Endothelial cell of umbilical vein (primary cell): ENCODE data around the gene LTO1. TPM values are rescaled to one million over a fixed set of nuclear protein-coding genes. Genes with fewer than 3 reads are reported as not detected.

Source experiments
- BruUV-seq: library from RNA; stranded (reverse); fragments of 400-500 nt; replicated peaks from 2 replicates; lab custom pipeline; 2021; lab: Mats Ljungman, UMichigan
- CTCF ChIA-PET: fragments of 300-600, 350-600 bp; sonication (Branson Sonifier 250); formaldehyde crosslinking; loops from one replicate; lab custom pipeline; 2021; ENCODE audit warnings: antibody characterized with exemption, inconsistent platforms; lab: Charles Lee
- POLR2A ChIA-PET: fragments of 300-600, 350-600 bp; sonication (Branson Sonifier 250); formaldehyde crosslinking; loops from one replicate; lab custom pipeline; 2021; ENCODE audit warnings: antibody characterized with exemption, inconsistent platforms; lab: Charles Lee
- DNase-seq: peaks from one replicate; pipeline ENCODE4 v3.0.0-alpha.2; 2011; ENCODE audit warnings: low read depth, low spot score
- FAIRE-seq: peaks from 2 replicates; lab custom pipeline; 2011; peaks lifted over from hg19 to GRCh38; lab: Jason Lieb, UNC
- H2AFZ ChIP-seq: 2 replicates; pipeline ENCODE4 v1.6.0; 2012; ENCODE audit warnings: low read depth, low read length, control low read depth, inconsistent platforms
- H3K27ac ChIP-seq: 2 replicates; pipeline ENCODE4 v1.5.1; 2011; ENCODE audit warnings: low read depth, mild to moderate bottlenecking, control low read depth, low read length, moderate library complexity; ENCODE audit not compliant: insufficient read depth
- H3K27me3 ChIP-seq, 2 experiments: 2 replicates each; pipeline versions ENCODE4 v1.6.0 to v1.6.1; 2011; ENCODE audit warnings: low read length in 2 of 2, mixed read lengths in 1 of 2; ENCODE audit not compliant: control insufficient read depth in 2 of 2, insufficient read depth in 2 of 2
- H3K36me3 ChIP-seq, 2 experiments: 2 replicates in 1 of 2; 3 replicates in 1 of 2; pipeline ENCODE4 v1.5.1; 2011; ENCODE audit warnings: low read length in 2 of 2, mild to moderate bottlenecking in 1 of 2, moderate library complexity in 1 of 2; ENCODE audit not compliant: control insufficient read depth in 2 of 2, insufficient read depth in 2 of 2; ENCODE audit errors: extremely low read depth in 1 of 2
- H3K4me1 ChIP-seq: 3 replicates; pipeline ENCODE4 v1.5.1; 2011; ENCODE audit warnings: mild to moderate bottlenecking, low read length; ENCODE audit not compliant: control insufficient read depth, insufficient read depth; ENCODE audit errors: extremely low read depth
- H3K4me2 ChIP-seq: 2 replicates; pipeline ENCODE4 v1.6.1; 2011; ENCODE audit warnings: low read length, control low read depth, mixed read lengths; ENCODE audit not compliant: insufficient read depth
- H3K4me3 ChIP-seq, 3 experiments: fragments of 200-600 bp in 1 of 3; sonication (generic), shearing (Covaris generic) in 1 of 3; replicated peaks in 1 of 3; 2 replicates each; pipeline ENCODE4 v1.5.1; 2011 to 2016; ENCODE audit warnings: control low read depth in 3 of 3, low read length in 3 of 3, mild to moderate bottlenecking in 2 of 3, inconsistent platforms in 1 of 3, low read depth in 1 of 3, moderate library complexity in 1 of 3; ENCODE audit not compliant: insufficient read depth in 1 of 3
- H3K79me2 ChIP-seq: 2 replicates; pipeline ENCODE4 v1.6.0; 2012; ENCODE audit warnings: low read length, inconsistent platforms; ENCODE audit not compliant: control insufficient read depth, insufficient read depth
- H3K9ac ChIP-seq: replicated peaks from 2 replicates; pipeline ENCODE3; 2011; ENCODE audit warnings: low read length, control low read depth; ENCODE audit not compliant: insufficient read depth; ENCODE audit errors: extremely low read depth
- H3K9me1 ChIP-seq: replicated peaks from 3 replicates; pipeline ENCODE4 v1.6.0; 2011; ENCODE audit warnings: mild to moderate bottlenecking, low read length; ENCODE audit not compliant: control insufficient read depth, insufficient read depth; ENCODE audit errors: extremely low read depth
- H3K9me3 ChIP-seq: replicated peaks from 2 replicates; pipeline ENCODE4 v1.5.1; 2012; ENCODE audit warnings: low read length, inconsistent platforms; ENCODE audit not compliant: control insufficient read depth, insufficient read depth
- H4K20me1 ChIP-seq: replicated peaks from 2 replicates; pipeline ENCODE3; 2011; ENCODE audit warnings: mild to moderate bottlenecking, low read length; ENCODE audit not compliant: control insufficient read depth, insufficient read depth; ENCODE audit errors: extremely low read depth
- CTCF ChIP-seq, 2 donors: IDR thresholded peaks; 1 replicate in 1 of 2; 2 replicates in 1 of 2; pipeline ENCODE4 v1.5.1; 2011; ENCODE audit warnings: low read length in 2 of 2, mild to moderate bottlenecking in 2 of 2, moderate library complexity in 2 of 2, control low read depth in 1 of 2, inconsistent platforms in 1 of 2, low read depth in 1 of 2; ENCODE audit not compliant: insufficient read depth in 1 of 2; ENCODE audit errors: extremely low read depth in 1 of 2
- EZH2 ChIP-seq: IDR thresholded peaks from 2 replicates; pipeline ENCODE4 v1.6.1; 2012; ENCODE audit warnings: borderline replicate concordance, low read depth, mild to moderate bottlenecking, moderate library complexity, low read length, inconsistent platforms; ENCODE audit not compliant: severe bottlenecking
- FOS ChIP-seq: IDR thresholded peaks from 2 replicates; pipeline ENCODE4 v1.6.1; 2011; ENCODE audit warnings: mild to moderate bottlenecking, low read length, moderate library complexity, borderline replicate concordance; ENCODE audit not compliant: insufficient read depth
- GATA2 ChIP-seq: IDR thresholded peaks from 2 replicates; pipeline ENCODE4 v1.7.0; 2011; ENCODE audit warnings: low read depth, mild to moderate bottlenecking, moderate library complexity, mixed read lengths, low read length; ENCODE audit not compliant: insufficient read length, insufficient read depth
- MAX ChIP-seq: IDR thresholded peaks from 2 replicates; pipeline ENCODE4 v1.6.1; 2011; ENCODE audit not compliant: insufficient read depth, insufficient read length
- MYC ChIP-seq: IDR thresholded peaks from one replicate; pipeline ENCODE4 v1.6.1; 2011; ENCODE audit warnings: mild to moderate bottlenecking, low read depth, low read length
- POLR2A ChIP-seq: IDR thresholded peaks from 2 replicates; pipeline ENCODE4 v1.6.1; 2012; ENCODE audit warnings: low read depth, mild to moderate bottlenecking, control low read depth, low read length
- POLR2AphosphoS5 ChIP-seq: IDR thresholded peaks from 2 replicates; pipeline ENCODE4 v1.6.1; 2012; ENCODE audit warnings: low read depth, mild to moderate bottlenecking, control low read depth, low read length, moderate library complexity; ENCODE audit not compliant: insufficient read depth
- dilution Hi-C: fragments of 300-500 bp; cut with MboI; formaldehyde crosslinking; loops from one replicate; pipeline ENCODE4 v1.15.0; 2019; ENCODE audit warnings: low sequenced_read_pairs; ENCODE audit not compliant: extremely low pct_ligation_motif_present
- intact Hi-C: fragments of 100-400 bp; cut with micrococcal nuclease; formaldehyde crosslinking; loops from one replicate; pipeline ENCODE4 v1.10.0; 2022
- polyA plus RNA-seq, 4 experiments: library from polyadenylated mRNA; depleted of rRNA in 3 of 4; stranded (reverse) in 3 of 4; unstranded in 1 of 4; fragments of >200 nt; gene quantifications; 2 replicates each; pipeline versions ENCODE4 v1.2.1 to v1.2.3, GENCODE V29; 2011 to 2012; ENCODE audit warnings: missing spikeins in 1 of 4
- total RNA-seq: library from RNA; stranded (reverse); gene quantifications from 2 replicates; pipeline ENCODE4 v1.2.3, GENCODE V29; 2021

LTO1 gene
- total and polyA plus RNA-seq, 2 donors (not counting 3 experiments of a cell fraction or from before 2014, with no cell fraction given): 26.8 to 30.9 TPM

DNA sequence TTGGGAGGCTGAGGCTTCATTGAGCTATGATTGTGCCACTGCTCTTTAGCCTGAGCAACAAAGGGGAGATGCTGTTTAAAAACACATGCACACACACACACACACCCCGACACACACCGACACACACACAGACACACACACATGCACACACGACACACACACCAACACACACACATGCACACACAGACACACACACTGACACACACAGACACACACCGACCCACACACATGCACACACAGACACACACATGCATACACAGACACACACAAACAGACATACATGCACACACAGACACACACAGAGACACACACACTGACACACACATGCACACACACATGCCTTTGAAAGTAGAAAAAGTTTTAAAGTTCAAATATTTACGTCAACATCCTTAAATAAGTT lies 5.5 kb upstream of the LTO1 start:
- Histone ChIP-seq H3K27ac (no peak overlapping the region), H2AFZ (no peak overlapping the region), H3K4me3 (no peak overlapping the region), H3K79me2 (no peaks in the 10 kb centered on the region), H3K36me3 (no peaks in the 10 kb centered on the region), H3K9ac (no peak overlapping the region), H4K20me1 (no peaks in the 10 kb centered on the region), H3K27me3 (peaks cover 0 to 3% of the 10 kb centered on the region in 2 experiments), H3K4me2 (no peak overlapping the region), H3K9me3 (no peaks in the 10 kb centered on the region), H3K9me1 (no peaks in the 10 kb centered on the region), H3K4me1 (no peaks in the 10 kb centered on the region)
- ChIA-PET POLR2A (no interaction called here), CTCF (interaction anchor here (1.1 kb wide), 1 partner anchor 10 kb away, joined by 3 read pairs; no protein-coding TSS in a partner anchor)
- intact Hi-C loops (no loop called here), dilution Hi-C loops (no loop called here)
- no TSS peak for BruUV-seq
- no peak for FAIRE-seq
- no peak for DNase-seq
- TF ChIP-seq POLR2A: no peak
- no peak for TF ChIP-seq FOS
- TF ChIP-seq GATA2: no peak
- TF ChIP-seq MYC: no peak
- no peak for TF ChIP-seq EZH2
- no peak for TF ChIP-seq MAX

GRCh38 chr11:69677749-69678148 lies 2.6 kb upstream of the LTO1 start:
- no peaks in the 10 kb centered on the region for H3K9me3 ChIP-seq
- no peaks in the 10 kb centered on the region for H4K20me1 ChIP-seq
- no peak overlapping the region for H2AFZ ChIP-seq
- peaks cover 9% of the 10 kb centered on the region for H3K4me1 ChIP-seq
- no peak overlapping the region for H3K4me3 ChIP-seq
- intact Hi-C loops (no loop called here), dilution Hi-C loops (no loop called here)
- H3K36me3 ChIP-seq: peaks cover 0 to under 1% of the 10 kb centered on the region in 2 experiments
- BruUV-seq: no TSS peak
- no peak overlapping the region for H3K27ac ChIP-seq
- H3K79me2 ChIP-seq: peaks cover 23% of the 10 kb centered on the region
- no peak overlapping the region for H3K9ac ChIP-seq
- peaks cover 0 to 3% of the 10 kb centered on the region in 2 experiments for H3K27me3 ChIP-seq
- H3K4me2 ChIP-seq: no peak overlapping the region
- ChIA-PET CTCF (interaction anchor here (0.7 kb wide), 1 partner anchor 211 kb away, joined by 3 read pairs; no protein-coding TSS in a partner anchor), POLR2A (no interaction called here)
- no peaks in the 10 kb centered on the region for H3K9me1 ChIP-seq
- FAIRE-seq: no peak
- no peak for DNase-seq
- no peak for TF ChIP-seq POLR2AphosphoS5
- no peak for TF ChIP-seq FOS
- TF ChIP-seq EZH2: no peak
- no peak for TF ChIP-seq POLR2A
- TF ChIP-seq MAX: no peak
- no peak for TF ChIP-seq CTCF (IDR thresholded peaks at IDR 0.05; ENCODE audit: extremely low read depth in 1 of 2, insufficient read depth in 1 of 2, low read depth in 1 of 2, low read length in 2 of 2)
